Thyroid gland (tissue), 4 donors: ENCODE data around the gene DYNLT2.

Source experiments
- CTCF ChIP-seq, 6 experiments: fragments of 200-600 bp in 3 of 6; fragments of 450-650 bp in 3 of 6; sonication (generic) in 3 of 6; IDR thresholded peaks; one replicate each; pipeline ENCODE4 v1.5.1; 2016 to 2019; ENCODE audit warnings: antibody characterized with exemption in 6 of 6, mild to moderate bottlenecking in 2 of 6, inconsistent platforms in 1 of 6, moderate library complexity in 1 of 6
- POLR2A ChIP-seq, 2 donors: fragments of 450-650 bp; IDR thresholded peaks; one replicate each; pipeline ENCODE4 v1.6.1; 2017; ENCODE audit warnings: antibody characterized with exemption in 2 of 2, mild to moderate bottlenecking in 2 of 2, moderate library complexity in 1 of 2

GRCh38 chr6:169755162-169755561 is 3.8 kb upstream of the DYNLT2 start:
- TF ChIP-seq CTCF (IDR thresholded peaks at IDR 0.05) (no peak), POLR2A (IDR thresholded peaks at IDR 0.05) (no peak)
